ENCODE results near the gene ST8SIA2.

ST8SIA2 gene

DNA sequence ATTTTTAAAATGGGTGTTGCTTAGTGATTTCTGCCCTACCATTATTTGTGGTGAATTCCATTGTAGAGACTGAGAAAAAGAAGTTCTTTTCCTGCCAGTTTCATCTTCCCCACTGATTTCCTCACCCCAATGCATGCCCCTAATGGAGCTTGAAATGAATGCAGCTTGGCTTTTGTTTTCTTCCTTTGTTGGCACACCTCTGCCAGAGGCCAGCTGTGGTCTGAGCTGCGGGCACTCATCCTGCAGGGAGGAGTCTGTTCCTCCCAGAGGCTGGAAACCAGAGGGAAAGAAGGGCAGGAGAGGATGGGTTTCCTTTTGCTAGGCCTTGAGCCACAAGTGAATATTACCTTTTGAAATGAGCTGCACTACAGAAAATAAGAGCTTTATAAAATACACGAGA, 9.3 kb upstream of the ST8SIA2 start:
- no peak overlapping the region for H3K4me3 ChIP-seq (ENCODE audit: low read length)
- TF ChIP-seq ZNF274 (IDR thresholded peaks at IDR 0.05; ENCODE audit: low read depth, low read length): no peak

GRCh38 chr15:92385096-92385495, 8.6 kb upstream of the ST8SIA2 start:
- H3K4me3 ChIP-seq (ENCODE audit: low read length): no peak overlapping the region
- TF ChIP-seq ZNF274 (IDR thresholded peaks at IDR 0.05; ENCODE audit: low read depth, low read length): no peak

GRCh38 chr15:92391640-92392039, 2.0 kb upstream of the ST8SIA2 start:
- no peak overlapping the region for H3K4me3 ChIP-seq (ENCODE audit: low read length)
- TF ChIP-seq ZNF274 (IDR thresholded peaks at IDR 0.05; ENCODE audit: low read depth, low read length): no peak

DNA sequence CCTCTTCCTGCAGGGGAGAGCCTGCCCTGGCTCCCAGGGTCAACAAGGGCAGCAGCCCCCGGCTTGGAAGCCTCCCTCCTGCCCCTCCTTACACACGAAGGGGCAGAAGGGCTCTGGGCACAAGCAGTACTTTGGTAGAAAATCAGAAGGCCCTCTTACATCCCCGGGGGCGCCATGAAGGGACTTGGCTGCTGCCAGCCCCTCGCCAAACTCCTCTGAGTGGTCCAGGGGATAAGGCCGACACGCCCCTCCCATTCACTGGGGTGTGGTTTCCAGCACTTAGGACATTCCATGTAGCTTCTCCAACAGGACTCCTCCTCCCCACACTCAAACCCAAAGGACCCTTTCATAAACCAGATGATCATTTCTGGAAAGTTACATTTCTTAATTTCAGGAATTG, 1.2 kb upstream of the ST8SIA2 start:
- no peak for TF ChIP-seq ZNF274 (IDR thresholded peaks at IDR 0.05; ENCODE audit: low read depth, low read length)
- no peak overlapping the region for H3K4me3 ChIP-seq (ENCODE audit: low read length)

DNA sequence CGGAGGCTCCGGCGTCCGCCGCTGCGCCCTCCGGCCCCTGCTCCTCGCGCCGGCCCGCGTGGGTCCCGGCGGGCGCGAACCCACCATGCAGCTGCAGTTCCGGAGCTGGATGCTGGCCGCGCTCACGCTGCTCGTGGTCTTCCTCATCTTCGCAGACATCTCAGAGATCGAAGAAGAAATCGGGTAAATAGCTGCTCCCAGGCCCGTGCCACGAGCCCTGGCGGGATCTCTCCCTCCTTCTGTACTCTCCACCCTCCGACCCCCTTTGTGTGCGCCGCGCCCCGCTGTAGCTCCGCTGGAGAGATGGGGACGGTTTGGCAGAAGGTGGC, 263 bp downstream of the ST8SIA2 start:
- H3K4me3 ChIP-seq (ENCODE audit: low read length): no peak overlapping the region
- TF ChIP-seq ZNF274 (IDR thresholded peaks at IDR 0.05; ENCODE audit: low read depth, low read length): no peak

- no peak for TF ChIP-seq ZNF274 (IDR thresholded peaks at IDR 0.05; ENCODE audit: low read depth, low read length)
These were observed 822 bp downstream of the ST8SIA2 start for GRCh38 chr15:92394309-92395097.

DNA sequence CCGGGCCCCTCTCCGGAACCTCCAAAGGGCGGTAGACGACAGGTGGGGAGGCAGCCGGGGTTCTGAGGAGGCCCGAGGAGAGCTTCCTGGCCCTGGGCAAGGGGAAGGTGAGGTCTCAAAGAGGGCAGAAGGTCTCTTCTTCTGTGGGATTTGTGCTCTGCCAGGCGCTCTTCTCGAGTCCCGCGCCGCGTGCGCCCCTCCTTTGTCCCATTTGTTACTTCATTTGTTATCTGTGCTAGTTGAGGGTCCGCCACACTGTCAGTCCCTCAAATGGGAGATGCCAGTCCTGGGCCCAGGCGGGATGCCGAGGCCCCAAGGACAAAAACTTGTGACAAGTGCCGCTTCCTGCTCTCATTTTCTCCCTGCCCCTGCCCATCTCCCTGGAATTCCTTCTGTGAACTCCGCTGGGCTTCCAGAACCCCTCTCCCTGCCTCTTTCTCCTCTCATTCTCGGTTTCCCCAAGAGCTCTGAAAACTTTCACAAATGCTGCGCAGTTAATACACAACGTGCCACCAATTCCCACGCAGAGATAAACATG, 1.5 kb downstream of the ST8SIA2 start:
- TF ChIP-seq ZNF274 (IDR thresholded peaks at IDR 0.05; ENCODE audit: low read depth, low read length): no peak
- no peak overlapping the region for H3K4me3 ChIP-seq (ENCODE audit: low read length)

More at GRCh38 chr15:92394309-92395097, 822 bp downstream of the ST8SIA2 start:
- H3K4me3 ChIP-seq (ENCODE audit: low read length): no peak overlapping the region

GRCh38 chr15:92399271-92399950, 5.7 kb downstream of the ST8SIA2 start:
- H3K4me3 ChIP-seq (ENCODE audit: low read length): no peak overlapping the region
- no peak for TF ChIP-seq ZNF274 (IDR thresholded peaks at IDR 0.05; ENCODE audit: low read depth, low read length)

GRCh38 chr15:92400573-92400972, 6.9 kb downstream of the ST8SIA2 start:
- H3K4me3 ChIP-seq (ENCODE audit: low read length): no peak overlapping the region
- TF ChIP-seq ZNF274 (IDR thresholded peaks at IDR 0.05; ENCODE audit: low read depth, low read length): no peak

GRCh38 chr15:92400980-92401787, 7.5 kb downstream of the ST8SIA2 start:
- no peak for TF ChIP-seq ZNF274 (IDR thresholded peaks at IDR 0.05; ENCODE audit: low read depth, low read length)
- H3K4me3 ChIP-seq (ENCODE audit: low read length): no peak overlapping the region

DNA sequence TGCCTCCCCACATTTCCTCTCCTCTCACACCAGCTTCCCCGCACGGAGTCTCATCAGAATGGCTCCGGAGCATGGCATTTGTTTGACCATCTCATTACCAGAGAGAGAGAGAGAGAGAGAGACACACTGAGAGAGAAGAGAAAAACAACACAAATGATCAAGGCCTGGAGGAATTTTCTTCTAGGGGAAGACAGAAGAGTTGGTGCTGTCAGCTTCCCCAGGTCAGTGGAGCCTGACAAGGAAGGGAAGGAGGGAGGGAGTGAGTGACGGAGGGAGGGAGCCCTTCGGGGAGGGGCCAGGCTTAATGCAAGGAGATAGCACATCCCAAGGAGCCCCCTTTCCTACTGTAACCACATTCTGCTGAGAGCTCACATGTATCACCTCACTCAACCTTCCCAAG, 9.1 kb downstream of the ST8SIA2 start:
- no peak for TF ChIP-seq ZNF274 (IDR thresholded peaks at IDR 0.05; ENCODE audit: low read depth, low read length)
- H3K4me3 ChIP-seq (ENCODE audit: low read length): no peak overlapping the region

DNA sequence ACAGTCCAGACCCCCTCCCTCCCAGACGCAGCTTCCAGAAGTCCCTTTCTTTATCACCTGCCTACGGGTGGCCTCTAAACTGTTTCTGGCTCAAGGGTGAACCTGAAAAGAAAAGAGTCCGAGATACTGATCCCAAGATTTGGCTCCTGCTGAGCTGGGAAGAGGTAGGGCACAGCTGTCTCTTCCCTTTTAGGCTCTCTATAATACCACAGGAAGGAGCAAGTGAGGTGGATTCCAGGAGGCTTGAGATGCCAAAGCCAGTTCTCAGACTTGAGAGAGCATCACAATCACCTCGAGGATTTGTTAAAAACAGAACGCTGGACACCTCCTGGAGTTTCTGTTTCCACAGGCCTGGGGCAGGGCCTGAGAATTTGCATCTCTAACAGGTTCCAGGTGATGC, 12.3 kb downstream of the ST8SIA2 start:
- no peak for TF ChIP-seq ZNF274 (IDR thresholded peaks at IDR 0.05; ENCODE audit: low read depth, low read length)
- no peak overlapping the region for H3K4me3 ChIP-seq (ENCODE audit: low read length)

DNA sequence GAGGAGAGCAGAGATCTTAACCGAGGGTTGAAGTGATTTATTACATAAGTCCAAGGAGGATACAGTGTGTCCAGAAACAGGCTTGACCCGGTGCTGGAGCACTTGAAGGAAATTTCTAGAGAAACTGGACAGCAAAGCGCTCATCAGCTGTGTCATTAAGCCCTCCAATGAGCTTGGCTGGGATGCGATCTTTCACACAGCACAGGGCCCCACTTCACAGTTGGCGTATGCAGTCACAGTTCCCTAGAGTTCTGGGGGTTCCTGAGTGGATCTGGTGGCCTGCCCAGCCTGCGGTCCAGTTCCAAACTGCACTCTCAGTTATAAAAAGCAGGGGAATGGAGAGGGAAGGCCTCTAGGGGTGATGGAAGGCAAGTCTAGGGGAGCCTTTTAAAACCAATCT, 13.6 kb downstream of the ST8SIA2 start:
- no peak for TF ChIP-seq ZNF274 (IDR thresholded peaks at IDR 0.05; ENCODE audit: low read depth, low read length)
- H3K4me3 ChIP-seq (ENCODE audit: low read length): no peak overlapping the region

DNA sequence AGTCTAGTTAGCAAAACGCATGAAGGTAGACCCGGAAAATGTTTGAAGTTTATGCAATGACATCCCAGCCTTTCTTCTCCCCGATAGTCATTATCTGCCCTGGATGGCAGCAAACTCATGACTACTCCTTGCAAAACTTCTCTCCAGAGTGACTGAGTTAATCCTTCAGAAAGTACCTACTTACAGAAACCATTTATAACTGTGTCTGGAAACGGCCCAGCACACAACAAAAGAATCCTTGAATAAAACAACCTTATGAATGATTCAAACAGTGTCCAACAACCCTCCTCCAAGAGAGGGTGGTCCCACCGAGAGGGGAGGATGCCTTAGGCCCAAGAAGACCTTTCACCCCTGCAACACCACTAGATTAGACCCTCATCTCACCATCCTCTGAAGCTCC, 14.2 kb downstream of the ST8SIA2 start:
- no peak overlapping the region for H3K4me3 ChIP-seq (ENCODE audit: low read length)

More for the DNA sequence above, 14.2 kb downstream of the ST8SIA2 start:
- no peak for TF ChIP-seq ZNF274 (IDR thresholded peaks at IDR 0.05; ENCODE audit: low read depth, low read length)

Data from GM08714 (cell line).